ENCODE results near the gene NUP62. TPM values are rescaled to one million over a fixed set of nuclear protein-coding genes. Genes with fewer than 3 reads are reported as not detected.

Gene NUP62
- total RNA-seq, 1 donor from 2014 or later: 85.9 TPM

DNA sequence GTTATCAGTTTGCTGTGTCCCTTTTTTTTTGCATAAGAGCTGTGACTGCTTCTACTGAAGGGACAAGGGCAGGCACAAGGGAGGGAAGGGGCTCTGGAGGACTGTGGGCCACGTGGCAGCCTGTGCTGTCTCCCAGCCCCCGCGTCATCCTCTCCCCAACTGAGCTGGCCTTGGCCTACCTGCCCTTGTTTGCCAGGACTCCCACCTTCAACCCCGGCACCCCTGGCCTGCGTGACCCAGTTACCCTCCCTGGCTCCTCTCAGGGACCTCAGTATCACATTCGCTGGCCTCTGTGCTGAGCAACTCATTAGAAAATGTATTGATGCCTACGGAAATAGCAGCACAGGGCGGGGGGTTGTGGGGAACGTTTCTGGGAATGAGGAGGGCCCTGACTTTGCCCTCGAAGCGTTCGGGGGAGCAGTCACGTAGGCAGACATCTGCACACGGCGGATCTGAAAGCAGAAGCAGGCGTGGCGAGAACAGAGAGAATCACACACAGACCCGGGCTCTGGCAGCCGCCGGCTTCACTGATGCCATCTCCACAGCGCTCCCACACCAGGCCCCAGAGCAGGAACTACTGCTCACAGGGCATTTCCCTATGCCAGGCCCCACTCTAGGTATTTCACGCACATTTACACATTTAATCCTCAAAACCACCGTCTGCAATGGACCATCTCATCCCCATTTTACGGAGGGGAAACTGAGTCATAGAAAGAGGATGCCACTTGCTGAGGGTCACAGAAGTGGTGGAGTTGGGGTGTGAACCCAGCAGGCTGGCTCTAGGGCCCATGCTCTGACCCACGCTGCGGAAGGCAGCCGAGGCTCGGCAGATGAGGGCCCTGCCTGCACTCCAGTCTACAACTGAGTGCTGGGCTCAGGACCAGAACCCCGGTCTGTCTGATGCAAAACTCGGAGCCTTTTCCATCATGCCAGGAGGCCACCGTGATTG lies 6.0 kb downstream of the NUP62 start:
- Mint-ChIP-seq H3K27ac (no peak overlapping the region), H3K9me3 (ENCODE audit: low read depth) (no peaks in the 10 kb centered on the region), H3K27me3 (no peaks in the 10 kb centered on the region), H3K4me1 (ENCODE audit: low read depth) (peaks cover 20% of the 10 kb centered on the region), H3K4me3 (ENCODE audit: low read depth) (no peak overlapping the region), H3K36me3 (ENCODE audit: insufficient read depth) (peaks cover 13% of the 10 kb centered on the region)
- DNase-seq (ENCODE audit: low spot score, unreplicated experiment): no peak
- TF ChIP-seq, protein P1, sequence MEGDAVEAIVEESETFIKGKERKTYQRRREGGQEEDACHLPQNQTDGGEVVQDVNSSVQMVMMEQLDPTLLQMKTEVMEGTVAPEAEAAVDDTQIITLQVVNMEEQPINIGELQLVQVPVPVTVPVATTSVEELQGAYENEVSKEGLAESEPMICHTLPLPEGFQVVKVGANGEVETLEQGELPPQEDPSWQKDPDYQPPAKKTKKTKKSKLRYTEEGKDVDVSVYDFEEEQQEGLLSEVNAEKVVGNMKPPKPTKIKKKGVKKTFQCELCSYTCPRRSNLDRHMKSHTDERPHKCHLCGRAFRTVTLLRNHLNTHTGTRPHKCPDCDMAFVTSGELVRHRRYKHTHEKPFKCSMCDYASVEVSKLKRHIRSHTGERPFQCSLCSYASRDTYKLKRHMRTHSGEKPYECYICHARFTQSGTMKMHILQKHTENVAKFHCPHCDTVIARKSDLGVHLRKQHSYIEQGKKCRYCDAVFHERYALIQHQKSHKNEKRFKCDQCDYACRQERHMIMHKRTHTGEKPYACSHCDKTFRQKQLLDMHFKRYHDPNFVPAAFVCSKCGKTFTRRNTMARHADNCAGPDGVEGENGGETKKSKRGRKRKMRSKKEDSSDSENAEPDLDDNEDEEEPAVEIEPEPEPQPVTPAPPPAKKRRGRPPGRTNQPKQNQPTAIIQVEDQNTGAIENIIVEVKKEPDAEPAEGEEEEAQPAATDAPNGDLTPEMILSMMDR (IDR thresholded peaks at IDR 0.05; ENCODE audit: unreplicated experiment): no peak

DNA sequence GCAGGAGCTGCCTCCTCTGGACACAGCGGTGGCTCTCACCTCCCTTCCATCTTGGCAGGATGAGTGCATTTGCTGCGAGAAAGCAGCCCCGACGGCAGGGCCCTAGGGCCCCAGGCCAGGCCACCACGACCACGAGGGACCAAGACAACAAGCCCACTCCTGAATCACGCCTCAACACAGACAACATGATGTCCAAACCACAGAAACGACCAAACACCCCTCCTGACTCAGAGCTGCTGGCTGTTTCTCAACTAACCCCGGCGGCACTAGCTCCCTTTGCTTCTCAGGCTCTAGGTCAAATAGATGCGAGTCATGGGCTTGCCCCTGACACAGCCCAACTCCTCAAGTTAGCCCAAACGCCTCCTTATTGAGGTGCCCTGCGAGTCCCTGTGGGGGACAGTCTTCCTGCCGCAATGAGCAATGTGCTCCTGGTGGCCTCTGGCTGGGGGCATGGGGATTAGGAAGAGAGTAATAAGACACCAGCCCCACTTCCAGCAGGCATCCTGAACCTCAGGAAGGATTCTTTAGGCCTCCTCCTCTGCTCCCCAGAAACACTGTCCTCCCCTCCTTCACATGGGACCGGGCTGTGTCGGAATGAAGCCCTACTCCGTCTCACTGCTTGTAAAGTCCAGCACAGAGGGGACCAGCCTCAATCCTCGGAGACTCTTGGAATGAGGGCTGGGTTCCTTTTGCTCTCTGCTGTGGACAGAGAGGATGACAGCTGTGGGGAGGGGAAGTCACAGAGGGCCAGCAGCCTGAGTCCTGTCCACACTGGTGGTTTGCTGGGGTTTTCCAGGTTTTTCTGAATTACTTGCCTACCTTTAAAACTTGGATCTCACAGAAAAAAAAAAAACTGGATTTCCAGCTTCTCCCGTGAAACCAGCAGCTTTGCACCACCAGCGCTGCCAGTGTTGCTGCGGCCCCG lies 7.2 kb downstream of the NUP62 start:
- Mint-ChIP-seq H3K4me3 (ENCODE audit: low read depth) (no peak overlapping the region), H3K36me3 (ENCODE audit: insufficient read depth) (peaks cover 15% of the 10 kb centered on the region), H3K27ac (peak overlapping the region; percentile 71), H3K4me1 (ENCODE audit: low read depth) (peaks cover 15% of the 10 kb centered on the region), H3K27me3 (no peaks in the 10 kb centered on the region), H3K9me3 (ENCODE audit: low read depth) (no peaks in the 10 kb centered on the region)
- no peak for DNase-seq (ENCODE audit: low spot score, unreplicated experiment)
- TF ChIP-seq, protein P1 (IDR thresholded peaks at IDR 0.05; ENCODE audit: unreplicated experiment): no peak

DNA sequence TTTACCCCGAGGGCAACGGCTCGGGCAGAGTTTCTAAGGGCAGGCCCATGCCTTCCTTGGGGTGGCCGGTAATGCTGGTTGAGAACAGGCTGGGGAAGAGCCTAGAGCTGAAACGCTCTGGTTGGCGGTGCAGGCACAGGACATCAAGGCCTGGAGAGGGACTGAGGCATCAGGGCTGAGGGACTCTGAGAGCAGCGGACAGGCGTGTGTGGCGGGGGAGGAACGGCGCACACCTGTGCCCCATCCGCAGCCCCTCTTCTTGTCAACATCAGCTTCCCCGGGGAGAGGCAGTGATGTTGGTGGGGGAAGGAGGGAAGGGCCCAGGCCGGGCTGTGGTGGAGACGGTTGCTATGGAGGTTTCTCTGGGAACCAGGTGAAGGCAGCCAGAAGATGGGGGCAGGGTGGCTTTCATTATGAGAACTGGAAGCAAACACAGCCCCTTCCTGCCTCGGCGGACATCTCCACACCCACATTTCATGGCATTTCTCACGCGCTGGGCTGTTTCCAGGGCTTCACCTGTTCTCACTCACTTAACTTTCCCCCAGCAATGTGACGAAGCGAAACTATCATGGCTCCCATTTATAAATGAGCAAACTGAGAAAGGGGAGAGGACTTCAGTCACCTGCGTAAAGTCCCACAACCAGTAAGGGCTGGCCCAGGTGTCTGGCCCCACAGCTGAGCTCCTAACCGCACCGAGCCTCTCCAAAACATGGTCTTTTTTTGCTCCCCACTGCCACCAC lies 8.5 kb downstream of the NUP62 start:
- Mint-ChIP-seq H3K36me3 (ENCODE audit: insufficient read depth) (peaks cover 16% of the 10 kb centered on the region), H3K4me1 (ENCODE audit: low read depth) (peaks cover 16% of the 10 kb centered on the region), H3K4me3 (ENCODE audit: low read depth) (no peak overlapping the region), H3K27ac (peak overlapping the region; percentile 86), H3K9me3 (ENCODE audit: low read depth) (no peaks in the 10 kb centered on the region), H3K27me3 (no peaks in the 10 kb centered on the region)
- no peak for DNase-seq (ENCODE audit: low spot score, unreplicated experiment)
- TF ChIP-seq, protein P1 (IDR thresholded peaks at IDR 0.05; ENCODE audit: unreplicated experiment): no peak

DNA sequence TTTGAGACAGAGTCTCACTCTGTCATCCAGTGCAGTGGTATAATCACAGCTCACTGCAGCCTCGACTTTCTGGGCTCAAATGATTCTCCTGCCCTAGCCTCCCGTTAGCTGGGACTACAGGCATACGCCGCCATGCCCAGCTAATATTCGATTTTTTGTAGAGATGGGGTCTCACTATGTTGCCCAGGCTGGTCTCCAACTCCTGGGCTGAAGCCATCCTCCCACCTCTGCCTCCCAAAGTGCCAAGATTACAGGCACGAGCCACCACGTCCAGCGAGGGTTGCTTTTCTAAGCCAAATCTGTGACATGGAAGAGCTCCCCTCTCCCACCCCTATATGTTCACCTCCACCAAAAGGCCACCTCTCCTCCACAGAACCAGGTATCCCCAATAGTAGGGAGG lies 11.2 kb downstream of the NUP62 start:
- Mint-ChIP-seq H3K4me1 (ENCODE audit: low read depth) (peaks cover 24% of the 10 kb centered on the region), H3K27ac (no peak overlapping the region)
- TF ChIP-seq, protein P1 (IDR thresholded peaks at IDR 0.05; ENCODE audit: unreplicated experiment): no peak

More for the DNA sequence above, 11.2 kb downstream of the NUP62 start:
- no peak for DNase-seq (ENCODE audit: low spot score, unreplicated experiment)
- H3K27me3 Mint-ChIP-seq: no peaks in the 10 kb centered on the region
- no peak overlapping the region for H3K4me3 Mint-ChIP-seq (ENCODE audit: low read depth)
- no peaks in the 10 kb centered on the region for H3K9me3 Mint-ChIP-seq (ENCODE audit: low read depth)
- peaks cover 34% of the 10 kb centered on the region for H3K36me3 Mint-ChIP-seq (ENCODE audit: insufficient read depth)
